ENCODE data around the gene ADAMTS2. TPM values are rescaled to one million over a fixed set of nuclear protein-coding genes. Genes with fewer than 3 reads are reported as not detected.

Gene ADAMTS2
- total and polyA plus RNA-seq, 2 of the 4 experiments (the other 2 are of a cell fraction): 19.0 to 58.8 TPM

GRCh38 chr5:179185941-179186411, 159.3 kb downstream of the ADAMTS2 start:
- Histone ChIP-seq H3K36me3 (ENCODE audit: control insufficient read depth, insufficient read depth, low read length) (no peaks in the 10 kb centered on the region), H4K20me1 (ENCODE audit: insufficient read depth, low read length) (no peaks in the 10 kb centered on the region), H3K4ac (ENCODE audit: low read depth, low read length) (no peak overlapping the region), H3K9me3 (ENCODE audit: control insufficient read depth, insufficient read depth, low read length) (no peaks in the 10 kb centered on the region), H3K9me1 (ENCODE audit: insufficient read depth, low read length) (peaks cover 14% of the 10 kb centered on the region; the same call in 1 of the 2 replicates), H2BK5ac (ENCODE audit: low read depth, low read length, poor library complexity, severe bottlenecking) (peak overlapping the region; percentile 31), H3K4me1 (ENCODE audit: control insufficient read depth, insufficient read depth, low read length) (peaks cover 8% of the 10 kb centered on the region), H4K5ac (ENCODE audit: low read depth, low read length) (no peak overlapping the region), H2AK9ac (replicated peaks; ENCODE audit: low read depth, low read length, poor library complexity) (no peak overlapping the region), H2BK120ac (ENCODE audit: low read depth, low read length) (no peak overlapping the region), H2BK15ac (ENCODE audit: low read depth, low read length) (no peak overlapping the region), H4K8ac (ENCODE audit: low read depth in 2 of 2, low read length in 2 of 2) (0 out of 4 replicates have a peak overlapping the region, but pooled peaks of 1 of the 2 experiments have one; percentile 4), H3K23ac (ENCODE audit: low read depth, low read length) (no peak overlapping the region), H3K14ac (replicated peaks; ENCODE audit: low read depth, low read length) (no peak overlapping the region), H3K56ac (ENCODE audit: extremely low read depth, insufficient read depth, low read length) (no peak overlapping the region), H3K27ac (ENCODE audit: insufficient read depth, low read length) (no peak overlapping the region), H3K79me1 (ENCODE audit: low read depth in 1 of 2, low read length in 2 of 2) (peaks cover 2 to 13% of the 10 kb centered on the region in 2 experiments; a peak in 2 of 4 replicates), H2BK20ac (ENCODE audit: low read depth, low read length) (no peak overlapping the region), H2AK5ac (ENCODE audit: low read depth, low read length) (no peak overlapping the region), H3K4me3 (ENCODE audit: insufficient read depth, low read depth, low read length) (no peak overlapping the region), H3K4me2 (ENCODE audit: low read depth, low read length) (no peak overlapping the region), H3K27me3 (ENCODE audit: control insufficient read depth, insufficient read depth, low read length) (no peaks in the 10 kb centered on the region), H2AFZ (replicated peaks; ENCODE audit: low read length, poor library complexity) (peak overlapping the region; percentile 14), H4K91ac (ENCODE audit: insufficient read depth, low read depth, low read length) (no peak overlapping the region), H3K9ac (ENCODE audit: low read depth, low read length) (no peak overlapping the region), H3K18ac (ENCODE audit: low read depth, low read length) (no peak overlapping the region)
- no CpG with 5 or more reads among the region's 8 CpGs for WGBS, 2 experiments (ENCODE audit: extremely low coverage in 2 of 2, insufficient read length in 1 of 2)
- POLR2A ChIA-PET (ENCODE audit: unreplicated experiment): no interaction called here
- intact Hi-C loops (cut with micrococcal nuclease): no loop called here
- no peak for TF ChIP-seq CEBPB (IDR thresholded peaks at IDR 0.05; ENCODE audit: low read depth, low read length)
- CTCF ChIA-PET: no interaction called here
- ATAC-seq (ENCODE audit: low read depth): no peak
- BruUV-seq (replicated peaks): no TSS peak
- in situ Hi-C loops (cut with MboI; ENCODE audit: low sequenced_read_pairs): no loop called here
- dilution Hi-C loops (cut with HindIII; ENCODE audit: low sequenced_read_pairs, unreplicated experiment): no loop called here
- DNase-seq: no peak
